Osteoblast (primary cell): ENCODE data around the gene MMP11. TPM values are rescaled to one million over a fixed set of nuclear protein-coding genes. Genes with fewer than 3 reads are reported as not detected.

ENCODE experiments used
- DNase-seq: peaks from one replicate; pipeline ENCODE4 v3.0.0; 2011; ENCODE audit warnings: low spot score, mixed read lengths; ENCODE audit not compliant: insufficient read length; ENCODE audit errors: missing footprints
- H2AFZ ChIP-seq: 2 replicates; pipeline ENCODE4 v1.6.0; 2011; ENCODE audit warnings: mild to moderate bottlenecking, low read length
- H3K27ac ChIP-seq: 2 replicates; pipeline ENCODE4 v1.5.1; 2011; ENCODE audit warnings: mild to moderate bottlenecking, low read depth, low read length, moderate library complexity
- H3K27me3 ChIP-seq: 2 replicates; pipeline ENCODE4 v1.6.0; 2012; ENCODE audit warnings: mild to moderate bottlenecking, control low read depth, inconsistent platforms, low read length, moderate library complexity; ENCODE audit not compliant: insufficient read depth
- H3K36me3 ChIP-seq: 2 replicates; pipeline ENCODE4 v1.5.1; 2011; ENCODE audit warnings: mild to moderate bottlenecking, low read length, control low read depth, moderate library complexity; ENCODE audit not compliant: insufficient read depth
- H3K4me1 ChIP-seq: 2 replicates; pipeline ENCODE4 v1.5.1; 2011; ENCODE audit warnings: mild to moderate bottlenecking, low read length, control low read depth, moderate library complexity; ENCODE audit not compliant: insufficient read depth
- H3K4me2 ChIP-seq: 2 replicates; pipeline ENCODE4 v1.6.0; 2011; ENCODE audit warnings: mild to moderate bottlenecking, low read length; ENCODE audit not compliant: insufficient read depth
- H3K4me3 ChIP-seq: fragments of 200-600 bp; sonication (generic); 3 replicates; pipeline ENCODE4 v1.5.1; 2012; ENCODE audit warnings: mild to moderate bottlenecking, low read length, inconsistent platforms; ENCODE audit not compliant: insufficient read depth
- H3K79me2 ChIP-seq: 2 replicates; pipeline ENCODE4 v1.6.0; 2012; ENCODE audit warnings: mild to moderate bottlenecking, low read length, control low read depth, inconsistent platforms; ENCODE audit not compliant: insufficient read depth
- H3K9me3 ChIP-seq: 2 replicates; pipeline ENCODE4 v1.5.1; 2011; ENCODE audit warnings: low read depth, low read length, control low read depth
- H4K20me1 ChIP-seq: 2 replicates; pipeline ENCODE4 v1.6.0; 2012; ENCODE audit warnings: mild to moderate bottlenecking, low read length, control low read depth; ENCODE audit not compliant: insufficient read depth
- CTCF ChIP-seq: IDR thresholded peaks from 2 replicates; pipeline ENCODE4 v1.5.1; 2011; ENCODE audit warnings: mild to moderate bottlenecking, low read depth, low read length, moderate library complexity; ENCODE audit errors: extremely low read depth
- total RNA-seq: library from RNA; depleted of rRNA; stranded (reverse); fragments of >200 nt; gene quantifications from 2 replicates; pipeline ENCODE4 v1.2.3, GENCODE V29; 2012

The MMP11 gene
- total RNA-seq, 1 donor, result 23.5 TPM

DNA sequence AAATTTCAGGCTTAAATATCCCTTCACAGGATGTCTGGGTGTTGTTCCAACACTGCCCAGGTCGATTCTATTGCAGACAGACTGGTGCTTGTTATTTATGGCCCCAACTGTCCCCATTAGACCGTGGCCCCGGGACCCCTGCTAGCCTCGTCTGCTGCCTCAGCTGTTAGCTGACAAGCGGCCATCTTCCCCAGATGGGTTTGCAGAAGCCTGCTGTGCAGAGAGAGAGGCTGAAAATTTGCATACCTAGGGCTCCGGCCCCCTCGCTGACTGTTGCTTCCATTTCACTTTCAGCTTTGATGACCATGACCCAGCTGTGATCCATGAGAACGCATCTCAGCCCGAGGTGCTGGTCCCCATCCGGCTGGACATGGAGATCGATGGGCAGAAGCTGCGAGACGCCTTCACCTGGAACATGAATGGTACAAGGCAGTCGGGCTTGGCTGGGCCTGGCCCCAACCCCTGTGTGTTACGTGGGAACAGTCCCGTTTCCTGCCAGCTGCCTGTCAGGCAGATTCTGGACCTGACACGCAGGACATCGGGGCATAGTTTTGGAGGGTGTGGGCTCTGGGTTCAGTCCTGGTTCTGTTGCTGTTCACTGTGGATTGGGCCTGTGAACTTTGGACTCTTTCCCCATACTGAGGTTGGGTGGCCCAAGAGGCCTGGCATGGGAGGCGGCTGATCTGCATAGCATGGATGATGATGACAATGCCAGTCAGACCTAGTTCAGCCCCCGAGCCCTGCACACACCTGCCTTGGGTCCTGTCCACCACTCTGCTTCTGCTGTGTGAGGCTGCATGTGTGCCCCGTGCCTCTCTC, 30.6 kb downstream of the MMP11 start:
- Histone ChIP-seq H4K20me1 (peaks cover 6% of the 10 kb centered on the region), H3K36me3 (peaks cover 70% of the 10 kb centered on the region)

DNA sequence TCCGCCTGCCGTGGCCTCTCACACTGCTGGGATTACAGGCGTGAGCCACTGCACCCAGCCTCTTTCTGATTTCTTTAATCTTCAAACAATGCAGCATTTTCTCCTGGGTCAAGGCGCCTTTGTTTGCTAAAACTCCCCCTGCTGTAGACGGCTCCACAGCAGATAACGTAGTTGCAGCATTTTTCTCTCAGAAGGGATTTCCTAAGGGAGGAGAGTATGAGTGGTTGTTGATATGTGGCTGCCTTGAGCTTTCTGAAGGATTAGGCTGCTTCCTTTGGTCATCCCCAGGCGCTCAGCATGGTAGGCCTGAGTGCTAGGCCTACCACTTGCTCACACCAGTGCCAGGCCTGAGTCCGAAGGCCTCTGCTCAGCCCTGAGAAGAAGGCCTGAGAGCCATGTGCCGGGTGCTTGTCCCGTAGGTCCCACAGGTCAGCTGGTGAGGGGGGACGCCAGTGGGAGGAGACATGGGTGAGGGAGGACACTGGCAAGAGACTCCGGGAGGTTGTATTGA, 32.2 kb downstream of the MMP11 start:
- H3K27me3 ChIP-seq, result no peaks in the 10 kb centered on the region
- H3K27ac ChIP-seq, result no peak overlapping the region
- TF ChIP-seq CTCF, result no peak
- no peak for DNase-seq
- H3K4me3 ChIP-seq, result no peak overlapping the region
- no peaks in the 10 kb centered on the region for H3K4me1 ChIP-seq
- H2AFZ ChIP-seq, result no peak overlapping the region
- H3K4me2 ChIP-seq, result no peak overlapping the region
- peaks cover 6% of the 10 kb centered on the region for H4K20me1 ChIP-seq
- peaks cover 67% of the 10 kb centered on the region for H3K36me3 ChIP-seq
- H3K79me2 ChIP-seq, result peaks cover 3% of the 10 kb centered on the region
- no peaks in the 10 kb centered on the region for H3K9me3 ChIP-seq

More for the DNA sequence above, 30.6 kb downstream of the MMP11 start:
- Histone ChIP-seq H3K79me2 (peaks cover 3% of the 10 kb centered on the region), H3K27ac (no peak overlapping the region), H3K4me2 (no peak overlapping the region), H3K9me3 (no peaks in the 10 kb centered on the region), H2AFZ (no peak overlapping the region), H3K4me3 (no peak overlapping the region), H3K27me3 (no peaks in the 10 kb centered on the region), H3K4me1 (no peaks in the 10 kb centered on the region)
- DNase-seq, result peak; percentile 32
- no peak for TF ChIP-seq CTCF

DNA sequence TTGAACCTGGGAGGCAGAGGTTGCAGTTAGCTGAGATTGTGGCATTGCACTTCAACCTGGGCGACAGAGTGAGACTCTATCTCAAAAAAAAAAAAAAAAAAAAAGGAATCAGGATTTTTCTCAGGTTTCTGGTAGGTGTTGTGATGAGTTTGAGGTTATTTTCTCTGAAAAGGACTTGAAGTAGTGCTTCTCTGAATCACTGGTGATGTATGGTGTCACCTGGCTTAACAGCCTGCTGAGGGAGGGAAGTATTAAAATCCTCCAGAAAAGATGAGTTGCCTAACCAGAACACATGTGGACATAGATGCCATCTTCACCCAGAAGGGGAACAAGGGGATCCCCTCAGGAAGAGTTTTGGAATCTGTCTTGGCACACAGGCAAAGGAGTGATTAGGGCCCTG, 34.2 kb downstream of the MMP11 start:
- Histone ChIP-seq H2AFZ (no peak overlapping the region), H3K27me3 (no peaks in the 10 kb centered on the region), H3K4me3 (no peak overlapping the region), H4K20me1 (peaks cover 5% of the 10 kb centered on the region), H3K4me1 (no peaks in the 10 kb centered on the region), H3K36me3 (peaks cover 62% of the 10 kb centered on the region), H3K79me2 (peaks cover 3% of the 10 kb centered on the region), H3K9me3 (no peaks in the 10 kb centered on the region), H3K27ac (no peak overlapping the region), H3K4me2 (no peak overlapping the region)
- no peak for DNase-seq
- TF ChIP-seq CTCF, result no peak

DNA sequence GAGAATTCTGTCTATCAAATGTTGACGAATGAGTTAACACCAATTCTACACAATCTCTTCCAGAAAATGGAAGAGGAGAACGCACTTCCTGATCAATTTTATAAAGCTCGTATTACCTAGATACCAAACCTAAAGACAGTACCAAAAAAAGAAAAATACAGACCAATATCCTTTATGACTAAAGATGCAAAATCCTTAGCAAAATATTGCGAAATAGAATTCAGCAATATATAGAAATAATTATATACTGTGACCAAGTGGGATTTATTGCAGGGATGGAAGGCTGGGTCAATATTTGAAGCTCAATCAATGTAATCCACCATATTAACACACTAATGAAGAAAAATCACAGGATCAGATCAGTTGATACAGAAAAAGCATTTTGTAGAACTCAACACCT, 39.7 kb downstream of the MMP11 start:
- Histone ChIP-seq H3K27ac (no peak overlapping the region), H4K20me1 (peaks cover 3% of the 10 kb centered on the region), H3K4me2 (no peak overlapping the region), H3K4me1 (no peaks in the 10 kb centered on the region), H3K36me3 (peaks cover 47% of the 10 kb centered on the region), H3K4me3 (no peak overlapping the region), H3K27me3 (no peaks in the 10 kb centered on the region), H3K79me2 (no peaks in the 10 kb centered on the region), H2AFZ (no peak overlapping the region), H3K9me3 (no peaks in the 10 kb centered on the region)
- TF ChIP-seq CTCF, result no peak
- DNase-seq, result no peak
